IgD-negative memory B cell (primary cell): ENCODE data around the gene ZBP1. TPM values are rescaled to one million over a fixed set of nuclear protein-coding genes. Genes with fewer than 3 reads are reported as not detected.

Experiments
- H3K27ac Mint-ChIP-seq, 3 donors: one replicate each; pipeline ENCODE4 v1.8.0; 2020 to 2022; ENCODE audit warnings: mild to moderate bottlenecking in 3 of 3, mixed read lengths in 3 of 3, moderate library complexity in 1 of 3
- H3K27me3 Mint-ChIP-seq: one replicate; pipeline ENCODE4 v1.8.0; 2021; ENCODE audit warnings: mixed read lengths
- H3K36me3 Mint-ChIP-seq: one replicate; pipeline ENCODE4 v1.8.0; 2020; ENCODE audit warnings: mild to moderate bottlenecking, mixed read lengths
- H3K4me1 Mint-ChIP-seq, 3 donors: one replicate each; pipeline ENCODE4 v1.8.0; 2020 to 2022; ENCODE audit warnings: mixed read lengths in 3 of 3, mild to moderate bottlenecking in 1 of 3
- H3K4me3 Mint-ChIP-seq, 4 donors: one replicate each; pipeline ENCODE4 v1.8.0; 2020 to 2022; ENCODE audit warnings: mild to moderate bottlenecking in 4 of 4, mixed read lengths in 4 of 4, moderate library complexity in 3 of 4
- H3K9me3 Mint-ChIP-seq, 3 donors: one replicate each; pipeline ENCODE4 v1.8.0; 2020 to 2021; ENCODE audit warnings: mixed read lengths in 3 of 3, mild to moderate bottlenecking in 1 of 3
- polyA plus RNA-seq: library from polyadenylated mRNA; unstranded; fragments of 300-500 nt; fragmentation: Illumina TruSeq; gene quantifications from one replicate; pipeline ENCODE4 v1.2.3, GENCODE V29; 2021

Gene ZBP1
- polyA plus RNA-seq, 1 donor from 2014 or later: 29.6 TPM

- H3K36me3 Mint-ChIP-seq: no peaks in the 10 kb centered on the region
- no peak overlapping the region for H3K4me3 Mint-ChIP-seq
- H3K27me3 Mint-ChIP-seq: peaks cover 14% of the 10 kb centered on the region
- H3K27ac Mint-ChIP-seq: peak overlapping the region in 1 of 3 donors; percentile 24
- H3K4me1 Mint-ChIP-seq: no peaks in the 10 kb centered on the region
- no peaks in the 10 kb centered on the region for H3K9me3 Mint-ChIP-seq
These were observed 61.5 kb downstream of the ZBP1 start for GRCh38 chr20:57558614-57559288.

DNA sequence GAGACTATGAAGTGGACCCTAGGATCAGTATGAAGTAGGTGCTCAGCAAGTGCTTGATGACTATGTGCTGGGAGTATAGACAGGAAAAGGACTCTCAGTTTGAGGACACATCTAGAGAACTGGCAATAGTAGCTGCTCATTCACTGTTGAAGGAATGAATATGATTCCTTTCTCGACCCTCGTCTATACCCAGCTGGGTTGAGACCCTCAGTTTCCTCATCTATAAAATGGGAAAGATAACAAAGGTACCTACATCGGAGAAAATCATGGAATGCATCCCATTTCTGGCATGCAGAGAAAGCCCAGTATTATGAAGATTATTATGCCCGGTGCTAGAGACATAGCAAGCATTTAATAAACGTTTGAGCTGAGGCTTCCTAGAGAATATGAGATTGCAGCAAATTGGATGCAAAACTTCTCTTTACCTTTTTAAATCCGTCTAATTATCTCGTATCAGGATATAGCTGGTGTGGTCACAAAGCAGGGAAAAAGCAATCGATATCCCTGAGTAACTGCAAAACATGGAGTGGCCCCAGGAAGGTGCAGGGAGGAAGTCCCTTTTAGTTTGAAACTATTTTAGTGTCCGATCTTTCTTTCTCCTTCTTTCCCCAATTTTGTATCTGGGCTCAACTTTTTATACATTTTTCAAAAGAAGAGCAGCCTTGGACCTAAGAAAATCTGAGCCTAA is 62.2 kb downstream of the ZBP1 start:
- H3K27ac Mint-ChIP-seq: no peak overlapping the region

DNA sequence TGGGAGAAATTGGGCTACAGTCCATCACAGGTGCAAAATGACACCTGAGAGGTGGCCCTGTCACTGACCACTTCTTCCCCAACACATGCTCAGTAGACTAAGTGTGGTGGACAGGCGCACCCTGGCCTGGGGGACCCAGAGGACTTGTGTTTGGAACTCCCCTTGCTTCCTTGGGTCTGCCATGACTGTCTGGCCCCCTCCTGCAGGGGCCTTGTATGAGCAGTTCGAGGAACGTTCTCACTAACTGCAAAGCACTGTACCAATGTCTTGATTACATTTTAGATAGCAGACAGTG is 63.3 kb downstream of the ZBP1 start:
- Mint-ChIP-seq H3K4me1 (no peaks in the 10 kb centered on the region), H3K27ac (no peak overlapping the region), H3K9me3 (no peaks in the 10 kb centered on the region), H3K27me3 (peaks cover 12% of the 10 kb centered on the region), H3K36me3 (no peaks in the 10 kb centered on the region), H3K4me3 (no peak overlapping the region)

More for the DNA sequence above, 62.2 kb downstream of the ZBP1 start:
- no peaks in the 10 kb centered on the region for H3K36me3 Mint-ChIP-seq
- no peak overlapping the region for H3K4me3 Mint-ChIP-seq
- H3K27me3 Mint-ChIP-seq: peaks cover 14% of the 10 kb centered on the region
- no peaks in the 10 kb centered on the region for H3K9me3 Mint-ChIP-seq
- H3K4me1 Mint-ChIP-seq: no peaks in the 10 kb centered on the region

DNA sequence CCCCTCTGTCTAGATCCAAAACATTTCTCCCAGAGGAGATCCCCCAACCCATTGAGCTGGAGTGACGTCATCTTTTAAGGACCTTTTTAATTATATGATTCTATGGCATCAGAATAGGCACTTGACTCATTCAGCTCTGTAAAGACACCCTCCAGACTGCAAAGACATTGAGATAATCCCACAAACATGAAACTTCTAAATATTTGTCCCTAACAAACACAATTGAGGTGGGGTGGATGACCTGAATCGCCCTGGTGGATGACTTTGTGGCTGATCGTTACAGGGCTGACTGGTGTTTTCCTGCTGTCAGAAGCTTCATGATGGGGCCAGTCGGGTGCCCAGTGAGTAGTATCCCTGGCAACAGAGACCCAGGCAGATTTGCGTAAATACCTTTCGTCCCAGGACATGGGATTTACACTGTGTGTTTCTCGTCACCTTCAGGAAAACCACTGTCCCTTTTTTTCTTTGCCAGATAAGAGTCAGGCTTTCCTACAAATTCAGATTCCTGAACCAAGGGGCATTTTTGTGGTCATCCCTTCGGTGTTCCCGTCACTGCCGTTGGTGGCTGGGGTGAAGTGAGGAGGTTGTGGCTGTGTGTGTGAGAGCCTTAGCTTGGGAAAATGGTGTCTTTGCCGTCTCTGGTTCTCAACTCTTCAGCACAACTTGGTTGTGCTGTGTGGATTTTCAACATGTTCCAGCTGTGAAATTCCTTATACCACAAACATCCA is 64.6 kb downstream of the ZBP1 start:
- H3K4me3 Mint-ChIP-seq: no peak overlapping the region
- H3K27ac Mint-ChIP-seq: no peak overlapping the region
- H3K27me3 Mint-ChIP-seq: peaks cover 12% of the 10 kb centered on the region

More for the DNA sequence above, 64.6 kb downstream of the ZBP1 start:
- Mint-ChIP-seq H3K36me3 (no peaks in the 10 kb centered on the region), H3K9me3 (no peaks in the 10 kb centered on the region), H3K4me1 (no peaks in the 10 kb centered on the region)

Other genes starting within 250 kb of the ZBP1 start
- 39.2 TPM for gene RBM38, start 229.0 kb downstream of the ZBP1 start, polyA plus RNA-seq
- gene CTCFL, start 95.3 kb downstream of the ZBP1 start, polyA plus RNA-seq: not detected
- gene PCK1, start 59.3 kb downstream of the ZBP1 start, polyA plus RNA-seq: not detected
- 7.0 TPM for gene PMEPA1, start 89.6 kb upstream of the ZBP1 start, polyA plus RNA-seq